Mucosa of descending colon (tissue), 3 donors: ENCODE data around the gene KCNA2. TPM values are rescaled to one million over a fixed set of nuclear protein-coding genes. Genes with fewer than 3 reads are reported as not detected.

Source experiments
- ATAC-seq: fragments of 200-7000 bp; cut with Tn5 transposase; one replicate; pipeline ENCODE4 v1.9.1; 2020; ENCODE audit warnings: mild to moderate bottlenecking, moderate library complexity
- DNase-seq, 3 donors: peaks; one replicate each; pipeline ENCODE4 v3.0.0-alpha.2; 2020
- H3K36me3 ChIP-seq: fragments of 200-600 bp; one replicate; pipeline ENCODE4 v1.8.0; 2021; ENCODE audit warnings: low read depth, mild to moderate bottlenecking
- H3K4me1 ChIP-seq: fragments of 200-600 bp; one replicate; pipeline ENCODE4 v1.8.0; 2021; ENCODE audit warnings: low read depth, mild to moderate bottlenecking
- H3K4me3 ChIP-seq: fragments of 200-600 bp; one replicate; pipeline ENCODE4 v1.8.0; 2021; ENCODE audit warnings: mild to moderate bottlenecking
- H3K9me3 ChIP-seq: fragments of 200-600 bp; one replicate; pipeline ENCODE4 v1.8.0; 2021; ENCODE audit warnings: mild to moderate bottlenecking
- CTCF ChIP-seq: fragments of 200-600 bp; IDR thresholded peaks from one replicate; pipeline ENCODE4 v1.8.0; 2022; ENCODE audit warnings: antibody characterized with exemption, mild to moderate bottlenecking
- intact Hi-C, 2 donors: fragments of 100-400 bp; cut with DNase I in 1 of 2; cut with micrococcal nuclease in 1 of 2; formaldehyde crosslinking; loops; one replicate each; pipeline versions ENCODE4 v1.11.0 to v1.11.1; 2022; cut with DNase I, micrococcal nuclease
- total RNA-seq, 3 donors: library from RNA; stranded (reverse); fragmentation: NEBNext Ultra II Directional in 2 of 3; extraction: Animal tissue kit (Norgen Biotek cat#: 25700) in 2 of 3; gene quantifications; one replicate each; pipeline versions ENCODE4 v1.2.1 to v1.2.4, GENCODE V29; 2021 to 2023
- donor health status: DM: no; HTN: no; CAD: no; lungs with moderate emphysema.
- donor health status: DM: no; HTN: no; CAD: no.
- donor health status: DM: no; HTN: yes; CAD: no.

KCNA2 gene
- total RNA-seq, 3 donors from 2014 or later = 0.12 to 4.7 (median 0.46) TPM

DNA sequence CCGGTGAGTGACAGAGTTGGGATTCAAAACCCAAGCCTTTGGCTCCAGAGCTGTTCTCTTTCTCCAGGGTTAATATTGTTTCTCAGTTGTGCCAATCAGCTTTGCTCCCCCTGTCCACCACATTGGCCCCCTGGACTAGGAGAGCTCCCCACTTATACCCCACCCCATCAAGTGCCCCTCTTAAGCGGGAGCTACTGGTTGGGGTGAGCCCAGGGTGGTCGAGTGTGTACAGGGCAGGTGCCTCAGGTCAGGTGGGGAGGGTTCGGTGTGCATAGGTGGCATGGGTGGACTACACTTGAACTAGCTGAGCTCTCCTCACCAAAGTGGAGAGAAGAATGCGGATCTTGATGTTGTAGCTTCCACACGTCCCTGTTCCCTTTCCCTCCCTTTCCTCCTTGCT is 14.2 kb downstream of the KCNA2 start:
- Histone ChIP-seq H3K9me3 (no peaks in the 10 kb centered on the region), H3K36me3 (no peaks in the 10 kb centered on the region), H3K4me1 (peaks cover 5% of the 10 kb centered on the region), H3K4me3 (no peak overlapping the region)
- no peak for TF ChIP-seq CTCF
- no peak for ATAC-seq
- intact Hi-C loops = no loop called here
- DNase-seq = no peak

DNA sequence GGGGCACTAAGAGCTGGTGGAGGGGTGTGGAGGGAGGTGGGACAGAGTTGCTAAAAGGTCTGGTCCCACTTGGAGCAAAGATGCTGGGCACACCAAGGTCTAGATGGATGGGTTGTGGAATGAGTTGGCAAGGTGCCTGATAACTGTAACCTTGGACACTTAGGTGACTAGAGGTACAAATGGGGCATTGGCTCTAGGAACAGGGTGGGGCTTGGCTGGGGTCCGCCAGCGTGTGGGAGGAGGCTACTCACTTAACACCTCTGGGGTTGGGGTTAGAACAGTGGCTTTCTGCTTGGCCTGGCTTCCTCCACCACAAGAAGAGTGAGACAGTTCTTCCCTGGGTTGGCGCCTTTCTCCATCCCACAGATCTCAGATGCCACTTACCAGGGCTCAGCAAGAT is 17.2 kb downstream of the KCNA2 start:
- Histone ChIP-seq H3K4me3 (no peak overlapping the region), H3K9me3 (no peaks in the 10 kb centered on the region), H3K4me1 (no peaks in the 10 kb centered on the region), H3K36me3 (no peaks in the 10 kb centered on the region)
- no peak for ATAC-seq
- no peak for DNase-seq
- no peak for TF ChIP-seq CTCF
- intact Hi-C loops = no loop called here

DNA sequence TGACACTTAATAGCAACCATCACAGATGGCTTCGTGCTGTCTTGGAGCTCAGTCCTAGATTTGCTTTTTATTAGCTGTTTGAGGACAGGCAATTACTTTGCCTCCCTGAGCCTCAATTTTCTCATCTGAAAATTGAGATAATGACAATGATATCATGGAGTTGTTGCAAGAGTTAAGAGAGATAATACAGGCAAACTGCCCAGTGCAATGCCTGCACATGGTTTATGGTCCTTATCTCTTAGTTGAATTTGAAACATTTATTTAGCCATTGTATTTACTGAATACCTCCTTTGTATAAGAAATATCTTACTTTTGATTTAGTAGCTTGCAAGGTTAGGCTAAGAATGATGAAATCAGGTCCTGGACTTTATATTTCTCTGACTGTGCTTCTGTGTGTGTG is 17.7 kb downstream of the KCNA2 start:
- no peaks in the 10 kb centered on the region for H3K9me3 ChIP-seq
- TF ChIP-seq CTCF = no peak
- H3K4me1 ChIP-seq = no peaks in the 10 kb centered on the region
- no peak for DNase-seq
- no peak for ATAC-seq
- no peak overlapping the region for H3K4me3 ChIP-seq
- intact Hi-C loops = no loop called here
- no peaks in the 10 kb centered on the region for H3K36me3 ChIP-seq

- TF ChIP-seq CTCF = no peak
- Histone ChIP-seq H3K9me3 (no peaks in the 10 kb centered on the region), H3K4me1 (no peaks in the 10 kb centered on the region), H3K4me3 (no peak overlapping the region), H3K36me3 (no peaks in the 10 kb centered on the region)
- no peak for DNase-seq
- no peak for ATAC-seq
- intact Hi-C loops = no loop called here
Observed at GRCh38 chr1:110587906-110588305, 18.3 kb downstream of the KCNA2 start.

DNA sequence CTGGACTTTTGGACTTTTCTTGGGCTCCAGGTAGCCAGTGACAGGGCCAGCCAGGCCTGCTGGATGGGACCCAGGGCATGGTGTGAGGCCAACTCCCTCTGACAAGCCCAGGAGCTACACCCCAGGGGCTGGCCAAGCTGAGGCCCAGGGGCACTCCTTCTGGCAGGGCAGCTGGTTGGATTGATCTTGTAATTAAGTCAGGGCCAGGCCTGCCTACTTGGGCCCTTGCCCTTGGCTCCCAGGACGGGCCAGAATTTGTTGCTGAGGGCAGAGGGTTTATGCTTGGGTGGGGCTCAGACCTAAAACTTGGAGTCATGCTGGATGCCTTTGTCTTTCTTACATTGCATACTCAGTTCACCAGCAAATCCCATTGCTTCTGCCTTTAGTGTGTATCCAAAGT is 20.7 kb downstream of the KCNA2 start:
- no peaks in the 10 kb centered on the region for H3K4me1 ChIP-seq
- TF ChIP-seq CTCF = no peak
- H3K9me3 ChIP-seq = no peaks in the 10 kb centered on the region
- no peaks in the 10 kb centered on the region for H3K36me3 ChIP-seq
- ATAC-seq (no peak), DNase-seq (no peak)
- intact Hi-C loops = no loop called here
- no peak overlapping the region for H3K4me3 ChIP-seq

- Histone ChIP-seq H3K9me3 (no peaks in the 10 kb centered on the region), H3K4me3 (no peak overlapping the region), H3K36me3 (no peaks in the 10 kb centered on the region), H3K4me1 (no peaks in the 10 kb centered on the region)
- no peak for DNase-seq
- ATAC-seq = no peak
- intact Hi-C loops = no loop called here
- TF ChIP-seq CTCF = no peak
Observed at GRCh38 chr1:110584045-110584444, 22.1 kb downstream of the KCNA2 start.
